Fibroblast of lung (primary cell): Measurements from ENCODE around the gene CYP2S1. TPM values are rescaled to one million over a fixed set of nuclear protein-coding genes. Genes with fewer than 3 reads are reported as not detected.

Experiments
- DNase-seq, 2 donors: peaks; one replicate each; pipeline versions ENCODE4 v3.0.0 to v3.0.0-alpha.2; 2010; ENCODE audit warnings: low read depth in 2 of 2
- H2AFZ ChIP-seq: 2 replicates; pipeline ENCODE4 v1.5.1; 2012; ENCODE audit warnings: low read length, control low read depth, inconsistent platforms
- H3K27ac ChIP-seq: 2 replicates; pipeline ENCODE4 v1.5.1; 2011; ENCODE audit warnings: low read length, control low read depth; ENCODE audit not compliant: insufficient read depth
- H3K27me3 ChIP-seq: 2 replicates; pipeline ENCODE4 v1.5.1; 2011; ENCODE audit warnings: mild to moderate bottlenecking, low read length; ENCODE audit not compliant: control insufficient read depth, insufficient read depth
- H3K36me3 ChIP-seq: 2 replicates; pipeline ENCODE4 v1.5.1; 2011; ENCODE audit warnings: low read length; ENCODE audit not compliant: control insufficient read depth, insufficient read depth
- H3K4me1 ChIP-seq: 2 replicates; pipeline ENCODE4 v1.5.1; 2011; ENCODE audit warnings: low read length; ENCODE audit not compliant: control insufficient read depth, insufficient read depth; ENCODE audit errors: extremely low read depth
- H3K4me2 ChIP-seq: 2 replicates; pipeline ENCODE4 v1.5.1; 2011; ENCODE audit warnings: low read length, control low read depth; ENCODE audit not compliant: insufficient read depth; ENCODE audit errors: extremely low read depth
- H3K4me3 ChIP-seq, 4 experiments: fragments of 200-600 bp in 1 of 4; sonication (generic) in 1 of 4; replicated peaks in 1 of 4; 2 replicates each; pipeline ENCODE4 v1.5.1; 2011 to 2016; ENCODE audit warnings: low read length in 4 of 4, low read depth in 3 of 4, mild to moderate bottlenecking in 3 of 4, control low read depth in 2 of 4, inconsistent platforms in 1 of 4, mixed read lengths in 1 of 4; ENCODE audit not compliant: insufficient read depth in 1 of 4; ENCODE audit errors: control extremely low read depth in 1 of 4
- H3K79me2 ChIP-seq: 2 replicates; pipeline ENCODE4 v1.5.1; 2012; ENCODE audit warnings: mild to moderate bottlenecking, low read length, inconsistent platforms; ENCODE audit not compliant: control insufficient read depth, insufficient read depth
- H3K9ac ChIP-seq: 2 replicates; pipeline ENCODE4 v1.5.1; 2011; ENCODE audit warnings: mild to moderate bottlenecking, low read length, control low read depth; ENCODE audit not compliant: insufficient read depth
- H3K9me3 ChIP-seq: 2 replicates; pipeline ENCODE4 v1.5.1; 2012; ENCODE audit warnings: low read depth, low read length; ENCODE audit not compliant: control insufficient read depth, insufficient read depth
- H4K20me1 ChIP-seq: 2 replicates; pipeline ENCODE4 v1.5.1; 2011; ENCODE audit warnings: low read length; ENCODE audit not compliant: control insufficient read depth, insufficient read depth; ENCODE audit errors: extremely low read depth
- EZH2 ChIP-seq: IDR thresholded peaks from 2 replicates; pipeline ENCODE4 v1.5.1; 2012; ENCODE audit warnings: low read length, control low read depth, mild to moderate bottlenecking; ENCODE audit errors: missing control alignments
- polyA plus RNA-seq, 2 donors: library from polyadenylated mRNA; depleted of rRNA in 1 of 2; stranded (reverse) in 1 of 2; unstranded in 1 of 2; fragments of >200 nt; gene quantifications; 2 replicates each; pipeline ENCODE4 v1.2.1, GENCODE V29; 2011 to 2012; ENCODE audit warnings: missing spikeins in 1 of 2
- total RNA-seq: library from RNA; depleted of rRNA; stranded (reverse); fragments of >200 nt; gene quantifications from 2 replicates; pipeline ENCODE4 v1.2.1, GENCODE V29; 2014
- TF ChIP-seq, protein P1 (sequence below), 2 donors: IDR thresholded peaks in 1 of 2; conservative IDR thresholded peaks in 1 of 2; 1 replicate in 1 of 2; 2 replicates in 1 of 2; pipeline ENCODE4 v1.5.1; 2011 to 2012; ENCODE audit warnings: low read length in 2 of 2, control low read depth in 1 of 2, inconsistent platforms in 1 of 2, low read depth in 1 of 2, mild to moderate bottlenecking in 1 of 2

CYP2S1 gene
- total and polyA plus RNA-seq, 2 donors (not counting 1 experiment from before 2014, with no cell fraction given), result 0.93 to 3.5 TPM

DNA sequence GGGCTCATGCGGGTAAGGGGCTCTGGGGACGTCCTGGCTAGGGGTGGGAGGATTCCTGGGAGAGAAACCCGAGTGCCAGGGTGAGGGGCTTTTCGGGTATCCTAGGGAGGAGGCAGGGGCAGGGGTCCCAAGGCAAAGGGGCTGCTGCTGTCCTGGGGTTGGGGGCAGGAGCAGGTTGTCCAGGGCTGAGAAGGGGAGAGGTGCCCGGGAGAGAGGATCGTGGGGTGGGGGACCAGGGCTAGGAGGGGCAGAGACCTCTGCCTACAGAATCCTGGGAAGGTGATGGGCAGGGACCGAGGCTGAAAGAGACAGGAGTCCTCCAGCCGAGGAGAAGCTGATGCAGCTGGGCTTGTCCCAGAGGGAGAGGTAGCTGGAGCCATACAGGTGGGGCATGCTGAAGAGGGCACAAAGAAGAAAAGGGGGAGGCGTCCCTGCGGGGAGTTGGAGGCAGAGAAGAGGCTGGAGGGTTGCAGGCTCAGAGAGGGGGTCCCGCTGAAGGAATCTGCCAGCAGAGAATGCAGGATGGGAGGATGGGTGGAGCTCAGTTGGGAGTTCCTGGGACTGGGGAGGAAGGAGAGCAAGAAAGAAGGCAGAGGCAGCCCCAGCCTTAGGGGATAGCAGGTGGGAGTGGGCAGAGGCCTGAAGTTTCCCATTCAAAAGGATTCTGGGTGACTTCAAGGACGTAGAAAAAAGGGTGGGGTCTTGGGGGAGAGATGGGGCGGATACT lies 574 bp downstream of the CYP2S1 start:
- TF ChIP-seq, protein P1, sequence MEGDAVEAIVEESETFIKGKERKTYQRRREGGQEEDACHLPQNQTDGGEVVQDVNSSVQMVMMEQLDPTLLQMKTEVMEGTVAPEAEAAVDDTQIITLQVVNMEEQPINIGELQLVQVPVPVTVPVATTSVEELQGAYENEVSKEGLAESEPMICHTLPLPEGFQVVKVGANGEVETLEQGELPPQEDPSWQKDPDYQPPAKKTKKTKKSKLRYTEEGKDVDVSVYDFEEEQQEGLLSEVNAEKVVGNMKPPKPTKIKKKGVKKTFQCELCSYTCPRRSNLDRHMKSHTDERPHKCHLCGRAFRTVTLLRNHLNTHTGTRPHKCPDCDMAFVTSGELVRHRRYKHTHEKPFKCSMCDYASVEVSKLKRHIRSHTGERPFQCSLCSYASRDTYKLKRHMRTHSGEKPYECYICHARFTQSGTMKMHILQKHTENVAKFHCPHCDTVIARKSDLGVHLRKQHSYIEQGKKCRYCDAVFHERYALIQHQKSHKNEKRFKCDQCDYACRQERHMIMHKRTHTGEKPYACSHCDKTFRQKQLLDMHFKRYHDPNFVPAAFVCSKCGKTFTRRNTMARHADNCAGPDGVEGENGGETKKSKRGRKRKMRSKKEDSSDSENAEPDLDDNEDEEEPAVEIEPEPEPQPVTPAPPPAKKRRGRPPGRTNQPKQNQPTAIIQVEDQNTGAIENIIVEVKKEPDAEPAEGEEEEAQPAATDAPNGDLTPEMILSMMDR (conservative IDR thresholded peaks at IDR 0.05 in 1 of 2, IDR thresholded peaks at IDR 0.05 in 1 of 2; ENCODE audit: low read depth in 1 of 2, low read length in 2 of 2), result no peak
- no peak for TF ChIP-seq EZH2
- peaks cover 3% of the 10 kb centered on the region for H3K4me1 ChIP-seq
- H3K27ac ChIP-seq, result peak overlapping the region; percentile 6
- peak overlapping the region; percentile 28 to 59 (median 49) for H3K4me3 ChIP-seq
- H3K79me2 ChIP-seq, result peaks cover 3% of the 10 kb centered on the region
- H2AFZ ChIP-seq, result no peak overlapping the region
- peaks cover 3% of the 10 kb centered on the region for H3K36me3 ChIP-seq
- H3K27me3 ChIP-seq, result no peaks in the 10 kb centered on the region
- DNase-seq, result no peak
- peak overlapping the region; percentile 3 for H3K9ac ChIP-seq
- no peaks in the 10 kb centered on the region for H3K9me3 ChIP-seq
- H4K20me1 ChIP-seq, result no peaks in the 10 kb centered on the region
- H3K4me2 ChIP-seq, result peak overlapping the region; percentile 84

DNA sequence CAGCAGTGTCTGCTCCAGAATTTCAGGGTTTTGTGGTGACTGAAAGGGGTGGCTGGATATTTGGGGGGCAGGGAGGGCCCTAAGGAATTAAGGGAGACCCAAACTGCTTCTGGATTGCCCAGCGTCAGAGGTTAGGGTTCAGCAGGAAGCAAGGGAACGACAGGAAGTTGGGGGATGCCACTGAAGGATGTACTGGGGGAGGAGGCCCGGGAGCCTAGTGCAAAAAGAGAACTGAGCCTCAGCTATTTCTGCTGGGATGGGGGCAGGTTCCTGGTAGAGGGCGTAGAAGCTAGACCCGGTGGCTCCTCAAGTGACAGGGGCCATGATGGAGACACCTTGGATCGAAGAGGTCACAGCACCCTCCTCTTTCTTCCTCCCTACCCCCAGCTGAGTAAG lies 1.1 kb downstream of the CYP2S1 start:
- no peaks in the 10 kb centered on the region for H3K27me3 ChIP-seq
- no peak overlapping the region for H2AFZ ChIP-seq
- H3K4me3 ChIP-seq, result peak overlapping the region in 2 of 4 experiments; percentile 46 to 59

DNA sequence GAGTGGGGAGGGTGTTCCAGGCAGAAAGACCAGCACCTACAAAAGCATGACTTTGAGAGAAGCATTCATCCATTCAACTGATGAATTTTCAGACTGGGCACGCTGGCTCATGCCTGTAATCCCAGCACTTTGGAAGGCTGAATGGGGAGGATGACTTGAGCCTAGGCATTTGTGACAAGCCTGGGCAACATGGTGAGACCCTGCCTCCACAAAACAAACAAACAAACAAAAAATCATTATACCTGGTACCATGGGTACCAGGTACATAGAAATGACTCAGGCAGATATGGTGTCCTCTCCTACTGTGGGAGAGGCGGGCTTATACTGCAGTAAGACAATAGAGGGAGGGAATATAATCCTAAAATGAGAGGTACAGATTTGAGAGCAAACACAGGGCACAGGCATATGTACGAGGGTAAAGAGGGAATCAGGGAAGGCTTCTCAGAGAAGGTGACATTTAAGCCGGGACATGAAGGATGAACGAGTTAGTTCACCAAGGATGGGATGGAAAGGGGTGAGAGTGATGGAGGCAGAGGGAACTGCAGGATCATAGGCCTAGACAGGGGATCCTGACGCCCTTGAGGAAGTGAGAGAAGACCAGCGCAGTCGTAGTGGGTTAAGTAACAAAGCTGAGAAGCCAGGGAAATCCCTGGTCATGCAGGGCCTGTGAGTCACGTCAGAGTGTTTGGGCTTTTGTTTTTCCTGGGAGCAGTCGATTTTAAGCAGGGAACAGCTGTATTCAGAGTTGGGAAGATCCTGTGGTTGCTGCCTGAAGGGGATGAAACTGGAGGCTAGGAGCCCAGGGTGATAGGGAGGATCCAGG lies 2.9 kb downstream of the CYP2S1 start:
- Histone ChIP-seq H3K79me2 (peaks cover 3% of the 10 kb centered on the region), H3K27ac (no peak overlapping the region), H3K9me3 (no peaks in the 10 kb centered on the region), H2AFZ (no peak overlapping the region), H3K36me3 (peaks cover 6% of the 10 kb centered on the region), H3K4me3 (no peak overlapping the region), H3K9ac (no peak overlapping the region), H3K4me1 (peaks cover 3% of the 10 kb centered on the region), H3K4me2 (no peak overlapping the region), H4K20me1 (no peaks in the 10 kb centered on the region), H3K27me3 (no peaks in the 10 kb centered on the region)
- no peak for TF ChIP-seq EZH2
- TF ChIP-seq, protein P1 (conservative IDR thresholded peaks at IDR 0.05 in 1 of 2, IDR thresholded peaks at IDR 0.05 in 1 of 2; ENCODE audit: low read depth in 1 of 2, low read length in 2 of 2), result no peak
- peak; percentile 36 to 39 for DNase-seq

More for the DNA sequence above, 1.1 kb downstream of the CYP2S1 start:
- Histone ChIP-seq H3K4me1 (peaks cover 3% of the 10 kb centered on the region), H3K27ac (no peak overlapping the region), H3K4me2 (peak overlapping the region; percentile 84), H3K9me3 (no peaks in the 10 kb centered on the region), H3K79me2 (peaks cover 3% of the 10 kb centered on the region), H3K9ac (no peak overlapping the region), H4K20me1 (no peaks in the 10 kb centered on the region), H3K36me3 (peaks cover 6% of the 10 kb centered on the region)
- DNase-seq, result no peak
- TF ChIP-seq, protein P1 (conservative IDR thresholded peaks at IDR 0.05 in 1 of 2, IDR thresholded peaks at IDR 0.05 in 1 of 2; ENCODE audit: low read depth in 1 of 2, low read length in 2 of 2), result no peak
- no peak for TF ChIP-seq EZH2
